OCI-LY7 (cell line): Measurements from ENCODE around the gene HLA-DMA.

Experiments
- EZH2phosphoT487 ChIP-seq: fragments of 200-600 bp; sonication (generic); IDR thresholded peaks from 2 replicates; pipeline ENCODE4 v1.6.1; 2018; ENCODE audit warnings: low read depth, borderline replicate concordance, mild to moderate bottlenecking, mixed run types, antibody characterized with exemption, low read length, moderate library complexity, mixed read lengths
- TF ChIP-seq, protein P1 (sequence below): fragments of 200-600 bp; sonication (generic); conservative IDR thresholded peaks from 2 replicates; pipeline ENCODE4 v1.5.1; 2014; ENCODE audit warnings: mild to moderate bottlenecking, antibody characterized with exemption, low read length, moderate library complexity, mixed read lengths

DNA sequence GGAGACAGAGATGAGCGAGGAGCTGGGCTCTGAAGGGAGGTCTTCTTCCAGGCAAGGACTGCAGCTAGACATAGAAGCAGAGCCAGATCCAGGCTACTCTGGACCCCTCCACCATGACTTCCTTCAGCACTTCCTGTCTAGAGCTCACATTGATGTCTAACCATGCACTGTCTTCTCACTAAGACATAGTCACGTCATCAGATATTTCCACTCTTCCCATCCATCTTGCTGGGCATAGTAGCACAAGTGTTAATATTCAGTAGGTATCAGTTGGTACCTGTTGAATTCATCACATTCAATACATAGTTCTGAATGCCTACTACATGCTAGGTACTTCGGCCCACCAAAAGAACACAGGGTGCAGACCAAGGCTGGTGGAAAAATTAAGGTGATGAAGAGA, 2.9 kb downstream of the HLA-DMA start:
- TF ChIP-seq, protein P1, sequence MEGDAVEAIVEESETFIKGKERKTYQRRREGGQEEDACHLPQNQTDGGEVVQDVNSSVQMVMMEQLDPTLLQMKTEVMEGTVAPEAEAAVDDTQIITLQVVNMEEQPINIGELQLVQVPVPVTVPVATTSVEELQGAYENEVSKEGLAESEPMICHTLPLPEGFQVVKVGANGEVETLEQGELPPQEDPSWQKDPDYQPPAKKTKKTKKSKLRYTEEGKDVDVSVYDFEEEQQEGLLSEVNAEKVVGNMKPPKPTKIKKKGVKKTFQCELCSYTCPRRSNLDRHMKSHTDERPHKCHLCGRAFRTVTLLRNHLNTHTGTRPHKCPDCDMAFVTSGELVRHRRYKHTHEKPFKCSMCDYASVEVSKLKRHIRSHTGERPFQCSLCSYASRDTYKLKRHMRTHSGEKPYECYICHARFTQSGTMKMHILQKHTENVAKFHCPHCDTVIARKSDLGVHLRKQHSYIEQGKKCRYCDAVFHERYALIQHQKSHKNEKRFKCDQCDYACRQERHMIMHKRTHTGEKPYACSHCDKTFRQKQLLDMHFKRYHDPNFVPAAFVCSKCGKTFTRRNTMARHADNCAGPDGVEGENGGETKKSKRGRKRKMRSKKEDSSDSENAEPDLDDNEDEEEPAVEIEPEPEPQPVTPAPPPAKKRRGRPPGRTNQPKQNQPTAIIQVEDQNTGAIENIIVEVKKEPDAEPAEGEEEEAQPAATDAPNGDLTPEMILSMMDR: no peak
- TF ChIP-seq EZH2phosphoT487: no peak
